HUES48 (cell line): ENCODE data around the gene IFNL3.
"Not testable (repeated sequence)": the region's sequence is repeated elsewhere in the genome, so short reads cannot be mapped to it uniquely, and the experiment has no call there.

Source experiments
- H3K27ac ChIP-seq: one replicate; pipeline ENCODE4 v1.7.0; 2013; ENCODE audit warnings: low read depth, low read length, inconsistent platforms
- H3K27me3 ChIP-seq: 2 replicates; pipeline ENCODE4 v1.6.1; 2013; ENCODE audit warnings: mild to moderate bottlenecking, low read length; ENCODE audit not compliant: control insufficient read depth, insufficient read depth
- H3K36me3 ChIP-seq: 2 replicates; pipeline ENCODE4 v1.6.1; 2013; ENCODE audit warnings: low read length; ENCODE audit not compliant: control insufficient read depth, insufficient read depth
- H3K4me1 ChIP-seq: 2 replicates; pipeline ENCODE4 v1.6.1; 2013; ENCODE audit warnings: mild to moderate bottlenecking, low read length; ENCODE audit not compliant: control insufficient read depth, insufficient read depth
- H3K4me3 ChIP-seq: 2 replicates; pipeline ENCODE4 v1.5.1; 2013; ENCODE audit warnings: mild to moderate bottlenecking, low read depth, low read length
- H3K9ac ChIP-seq: 2 replicates; pipeline ENCODE4 v1.6.1; 2013; ENCODE audit warnings: mild to moderate bottlenecking, low read depth, low read length, moderate library complexity
- H3K9me3 ChIP-seq: 2 replicates; pipeline ENCODE4 v1.6.1; 2013; ENCODE audit warnings: low read length; ENCODE audit not compliant: control insufficient read depth, insufficient read depth

Gene IFNL3

DNA sequence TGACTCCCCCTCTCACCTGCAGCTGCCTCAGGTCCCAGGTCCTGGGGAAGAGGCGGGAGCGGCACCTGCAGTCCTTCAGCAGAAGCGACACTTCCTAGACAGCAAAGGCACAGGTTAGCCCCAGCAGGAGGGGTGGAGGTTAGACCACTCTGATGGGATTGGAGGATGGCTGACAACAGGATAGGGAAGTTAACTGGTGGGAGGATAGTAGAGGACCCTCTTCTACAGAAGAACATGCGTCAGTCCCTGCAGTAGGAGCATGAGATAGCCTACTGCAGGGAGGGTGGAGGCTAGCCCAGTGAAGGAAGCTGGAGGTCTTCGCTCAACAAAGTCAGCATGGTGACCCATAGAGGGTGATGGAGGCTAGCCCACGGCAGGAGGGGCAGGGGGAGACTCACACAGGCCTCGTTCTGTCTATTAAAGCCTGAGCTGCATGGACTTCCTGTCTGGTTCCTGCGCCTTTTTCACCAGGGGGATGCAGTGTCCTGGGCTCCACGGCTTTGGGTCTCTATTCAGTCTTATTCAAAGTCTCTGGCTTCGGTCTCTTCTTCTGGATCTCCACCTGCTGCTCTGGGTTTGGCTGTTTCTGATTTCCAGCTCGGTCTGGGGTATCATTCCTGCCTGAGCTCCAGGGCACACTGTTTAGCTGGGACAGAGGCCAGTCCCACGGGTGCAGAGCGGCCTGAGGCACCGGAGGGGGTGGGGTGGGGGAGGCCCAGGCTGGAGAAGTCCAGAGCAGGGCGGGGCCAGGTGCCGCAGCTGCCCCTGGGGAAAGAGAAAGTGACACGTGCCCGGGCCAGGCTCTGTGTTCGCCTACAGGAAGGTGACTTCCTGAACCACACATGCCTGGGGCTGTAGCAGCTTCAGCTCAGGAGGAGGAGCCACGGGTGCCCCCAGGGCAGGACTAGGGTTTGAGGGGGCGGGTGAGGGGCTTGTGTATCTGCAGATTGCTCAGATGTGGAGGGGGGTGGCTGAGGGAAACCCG, 7.3 kb downstream of the IFNL3 start:
- no peak overlapping the region for H3K9ac ChIP-seq
- H3K27ac ChIP-seq: no peak overlapping the region
- no peak overlapping the region for H3K4me3 ChIP-seq
- peaks cover 12% of the 10 kb centered on the region for H3K27me3 ChIP-seq
- H3K4me1 ChIP-seq: no peaks in the 10 kb centered on the region
- H3K9me3 ChIP-seq: no peaks in the 10 kb centered on the region
- H3K36me3 ChIP-seq: no peaks in the 10 kb centered on the region

- Histone ChIP-seq H3K4me3 (no peak overlapping the region), H3K27ac (no peak overlapping the region), H3K4me1 (no peaks in the 10 kb centered on the region), H3K36me3 (no peaks in the 10 kb centered on the region), H3K27me3 (peaks cover 12% of the 10 kb centered on the region), H3K9me3 (no peaks in the 10 kb centered on the region), H3K9ac (no peak overlapping the region)
These were observed 8.3 kb downstream of the IFNL3 start for GRCh38 chr19:39236527-39236926.

DNA sequence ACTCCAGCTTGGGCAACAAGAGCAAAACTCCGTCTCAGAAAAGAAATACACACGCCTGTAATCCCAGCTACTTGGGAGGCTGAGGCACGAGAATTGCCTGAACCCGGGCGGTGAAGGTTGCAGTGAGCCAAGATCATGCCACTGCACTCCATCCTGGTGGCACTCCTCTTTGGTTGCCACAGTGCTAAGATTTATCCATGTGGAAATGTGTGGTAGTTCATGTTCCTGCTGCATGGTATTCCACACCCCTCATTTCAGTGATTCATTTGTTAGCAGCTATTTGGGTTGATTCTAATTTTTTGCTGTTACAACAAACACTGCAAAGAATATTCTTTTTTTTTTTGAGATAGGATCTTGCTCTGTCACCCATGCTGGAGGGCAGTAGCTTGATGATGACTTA, 12.1 kb downstream of the IFNL3 start:
- Histone ChIP-seq H3K4me1 (no peaks in the 10 kb centered on the region), H3K9me3 (no peaks in the 10 kb centered on the region), H3K27me3 (no peaks in the 10 kb centered on the region)

GRCh38 chr19:39230096-39230764, 14.6 kb downstream of the IFNL3 start:
- no peak overlapping the region for H3K4me3 ChIP-seq
- no peaks in the 10 kb centered on the region for H3K4me1 ChIP-seq
- no peaks in the 10 kb centered on the region for H3K36me3 ChIP-seq
- no peaks in the 10 kb centered on the region for H3K9me3 ChIP-seq
- H3K27ac ChIP-seq: no peak overlapping the region
- no peak overlapping the region for H3K9ac ChIP-seq
- H3K27me3 ChIP-seq: 0 out of 2 replicates have a peak, but pooled peaks cover 5% of the 10 kb centered on the region

More for the DNA sequence above, 12.1 kb downstream of the IFNL3 start:
- no peak overlapping the region for H3K4me3 ChIP-seq
- no peak overlapping the region for H3K27ac ChIP-seq
- H3K9ac ChIP-seq: no peak overlapping the region
- no peaks in the 10 kb centered on the region for H3K36me3 ChIP-seq

DNA sequence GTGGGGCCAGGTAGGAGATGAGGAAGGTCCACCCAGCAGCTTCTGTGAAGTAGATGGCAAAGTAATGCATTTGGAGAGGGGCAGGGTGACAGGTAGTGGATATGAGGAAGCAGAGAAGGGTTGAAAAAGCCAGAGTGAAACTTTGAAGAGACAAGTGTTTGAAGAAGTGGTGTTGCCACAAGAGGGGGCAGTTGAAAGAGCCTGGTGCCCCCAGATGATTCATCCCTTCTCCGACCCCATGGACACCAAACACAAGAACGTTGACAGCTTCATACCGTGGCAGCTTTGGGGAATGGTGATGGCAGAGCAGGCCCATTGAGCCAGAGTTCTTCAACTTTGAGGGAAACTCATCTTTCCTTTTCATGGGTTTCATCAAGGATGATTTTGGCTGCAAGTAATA, 19.9 kb downstream of the IFNL3 start:
- Histone ChIP-seq H3K9ac (no peak overlapping the region), H3K36me3 (no peaks in the 10 kb centered on the region), H3K27ac (no peak overlapping the region), H3K9me3 (no peaks in the 10 kb centered on the region), H3K4me1 (no peaks in the 10 kb centered on the region), H3K27me3 (0 out of 2 replicates have a peak, but pooled peaks cover 5% of the 10 kb centered on the region), H3K4me3 (no peak overlapping the region)

- H3K27me3 ChIP-seq: 0 out of 2 replicates have a peak, but pooled peaks cover 5% of the 10 kb centered on the region
- H3K9ac ChIP-seq: no peak overlapping the region
- H3K9me3 ChIP-seq: no peaks in the 10 kb centered on the region
- no peak overlapping the region for H3K27ac ChIP-seq
- no peaks in the 10 kb centered on the region for H3K4me1 ChIP-seq
- H3K36me3 ChIP-seq: no peaks in the 10 kb centered on the region
- no peak overlapping the region for H3K4me3 ChIP-seq
These were observed 21.0 kb downstream of the IFNL3 start for GRCh38 chr19:39223703-39224279.

DNA sequence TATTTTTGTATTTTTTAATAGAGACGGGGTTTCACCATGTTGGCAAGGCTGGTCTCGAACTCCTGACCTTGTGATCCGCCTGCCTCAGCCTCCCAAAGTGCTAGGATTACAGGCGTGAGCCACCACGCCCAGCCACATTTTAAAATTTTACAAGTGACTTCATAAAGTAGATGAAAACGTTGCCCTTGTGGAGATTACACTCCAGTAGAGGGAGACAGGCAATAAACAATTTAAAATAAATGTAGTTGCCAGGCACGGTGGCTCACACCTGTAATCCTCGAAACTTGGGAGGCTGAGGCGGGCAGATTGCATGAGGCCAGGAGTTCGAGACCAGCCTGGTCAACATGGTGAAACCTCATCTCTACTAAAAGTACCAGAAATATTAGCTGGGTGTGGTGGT, 25.7 kb downstream of the IFNL3 start:
- not testable (repeated sequence) for H3K27me3 ChIP-seq, H3K4me3 ChIP-seq, H3K9me3 ChIP-seq, H3K9ac ChIP-seq, H3K4me1 ChIP-seq, H3K27ac ChIP-seq, H3K36me3 ChIP-seq

GRCh38 chr19:39218230-39219007, 26.4 kb downstream of the IFNL3 start:
- Histone ChIP-seq H3K27ac (no peak overlapping the region), H3K9ac (no peak overlapping the region), H3K4me3 (no peak overlapping the region), H3K36me3 (no peaks in the 10 kb centered on the region), H3K27me3 (no peaks in the 10 kb centered on the region), H3K4me1 (no peaks in the 10 kb centered on the region), H3K9me3 (no peaks in the 10 kb centered on the region)

GRCh38 chr19:39217094-39217493, 27.7 kb downstream of the IFNL3 start:
- Histone ChIP-seq H3K27me3 (no peaks in the 10 kb centered on the region), H3K36me3 (no peaks in the 10 kb centered on the region), H3K27ac (no peak overlapping the region), H3K9me3 (no peaks in the 10 kb centered on the region), H3K4me1 (no peaks in the 10 kb centered on the region), H3K9ac (no peak overlapping the region), H3K4me3 (no peak overlapping the region)

- not testable (repeated sequence) for H3K9ac ChIP-seq, H3K27ac ChIP-seq, H3K36me3 ChIP-seq, H3K27me3 ChIP-seq, H3K4me3 ChIP-seq, H3K4me1 ChIP-seq, H3K9me3 ChIP-seq
These were observed 29.5 kb downstream of the IFNL3 start for GRCh38 chr19:39215323-39215722.
